GM10248 (cell line): Measurements from ENCODE around the gene PSAT1.

ENCODE experiments used
- CTCF ChIA-PET: fragments of 300-600 bp; sonication (Branson Sonifier 250); formaldehyde crosslinking; extraction: SDS; loops from one replicate; lab custom pipeline; 2021; ENCODE audit warnings: antibody characterized with exemption; lab: Yijun Ruan, JAX
- POLR2A ChIA-PET: fragments of 350-650 bp; sonication (Branson Sonifier 250); formaldehyde crosslinking; extraction: SDS; loops from one replicate; lab custom pipeline; 2020; ENCODE audit warnings: antibody characterized with exemption; lab: Yijun Ruan, JAX
- DNase-seq: peaks from one replicate; pipeline ENCODE4 v3.0.0; 2012; ENCODE audit errors: extremely low spot score
- TF ChIP-seq, protein P1 (sequence below): IDR thresholded peaks from 2 replicates; pipeline ENCODE4 v1.5.1; 2012; ENCODE audit warnings: mild to moderate bottlenecking, low read depth; ENCODE audit errors: extremely low read depth, missing control alignments, control extremely low read depth

The PSAT1 gene

GRCh38 chr9:78314550-78314949 is 17.6 kb downstream of the PSAT1 start:
- ChIA-PET CTCF (interaction anchor here (1.3 to 2.2 kb wide), 5 partner anchors 10 to 54 kb away, joined by 4 to 11 read pairs (median 6); partner anchors contain the start of gene PSAT1), POLR2A (no interaction called here)
- no peak for DNase-seq
- TF ChIP-seq, protein P1, sequence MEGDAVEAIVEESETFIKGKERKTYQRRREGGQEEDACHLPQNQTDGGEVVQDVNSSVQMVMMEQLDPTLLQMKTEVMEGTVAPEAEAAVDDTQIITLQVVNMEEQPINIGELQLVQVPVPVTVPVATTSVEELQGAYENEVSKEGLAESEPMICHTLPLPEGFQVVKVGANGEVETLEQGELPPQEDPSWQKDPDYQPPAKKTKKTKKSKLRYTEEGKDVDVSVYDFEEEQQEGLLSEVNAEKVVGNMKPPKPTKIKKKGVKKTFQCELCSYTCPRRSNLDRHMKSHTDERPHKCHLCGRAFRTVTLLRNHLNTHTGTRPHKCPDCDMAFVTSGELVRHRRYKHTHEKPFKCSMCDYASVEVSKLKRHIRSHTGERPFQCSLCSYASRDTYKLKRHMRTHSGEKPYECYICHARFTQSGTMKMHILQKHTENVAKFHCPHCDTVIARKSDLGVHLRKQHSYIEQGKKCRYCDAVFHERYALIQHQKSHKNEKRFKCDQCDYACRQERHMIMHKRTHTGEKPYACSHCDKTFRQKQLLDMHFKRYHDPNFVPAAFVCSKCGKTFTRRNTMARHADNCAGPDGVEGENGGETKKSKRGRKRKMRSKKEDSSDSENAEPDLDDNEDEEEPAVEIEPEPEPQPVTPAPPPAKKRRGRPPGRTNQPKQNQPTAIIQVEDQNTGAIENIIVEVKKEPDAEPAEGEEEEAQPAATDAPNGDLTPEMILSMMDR: no peak

- TF ChIP-seq, protein P1: no peak
- DNase-seq: no peak
- POLR2A ChIA-PET: no interaction called here
- CTCF ChIA-PET: interaction anchor here (0.7 to 2.2 kb wide), 7 partner anchors 9 to 55 kb away, joined by 3 to 11 read pairs (median 4); partner anchors contain the start of gene PSAT1
Observed at GRCh38 chr9:78314953-78315870, 18.3 kb downstream of the PSAT1 start.

DNA sequence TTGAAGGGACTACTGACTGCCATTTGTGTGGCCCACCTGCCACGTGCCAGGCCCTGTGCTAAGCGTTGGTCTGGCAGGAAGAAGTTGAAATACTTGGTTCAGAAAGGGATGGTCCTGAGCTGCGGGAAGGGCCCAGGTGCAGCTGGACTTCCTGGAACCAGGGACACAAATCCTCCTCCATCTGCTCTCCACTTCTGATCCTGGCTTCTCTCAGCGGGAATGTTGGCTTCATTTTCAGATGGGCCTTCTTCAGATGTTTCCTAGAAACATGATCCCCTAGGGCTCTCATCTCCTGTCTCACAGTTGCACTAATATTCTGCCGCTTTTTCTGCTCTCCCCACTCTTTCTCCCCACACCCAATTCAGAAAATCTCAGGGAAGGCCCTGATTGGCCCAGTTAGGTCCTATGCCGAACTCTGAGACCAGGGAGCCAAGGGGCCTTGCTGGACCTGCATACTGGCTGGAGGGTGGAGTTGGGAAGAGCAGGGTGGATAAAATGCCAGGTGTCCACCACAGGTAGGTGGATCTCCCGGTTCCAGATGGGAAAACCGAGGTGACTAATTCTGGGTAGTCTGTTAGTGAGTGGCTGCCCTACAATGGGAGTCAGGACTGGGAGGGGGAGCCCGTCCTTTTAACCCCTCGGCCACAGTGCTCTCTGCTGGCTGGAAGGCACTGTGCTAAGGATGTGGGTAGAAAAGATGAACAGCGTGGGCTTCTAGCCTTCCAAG is 19.4 kb downstream of the PSAT1 start:
- DNase-seq: no peak
- ChIA-PET CTCF (interaction anchor here (0.7 to 2.2 kb wide), 4 partner anchors 12 to 54 kb away, joined by 3 to 11 read pairs (median 6); partner anchors contain the start of gene PSAT1), POLR2A (no interaction called here)
- TF ChIP-seq, protein P1: no peak

DNA sequence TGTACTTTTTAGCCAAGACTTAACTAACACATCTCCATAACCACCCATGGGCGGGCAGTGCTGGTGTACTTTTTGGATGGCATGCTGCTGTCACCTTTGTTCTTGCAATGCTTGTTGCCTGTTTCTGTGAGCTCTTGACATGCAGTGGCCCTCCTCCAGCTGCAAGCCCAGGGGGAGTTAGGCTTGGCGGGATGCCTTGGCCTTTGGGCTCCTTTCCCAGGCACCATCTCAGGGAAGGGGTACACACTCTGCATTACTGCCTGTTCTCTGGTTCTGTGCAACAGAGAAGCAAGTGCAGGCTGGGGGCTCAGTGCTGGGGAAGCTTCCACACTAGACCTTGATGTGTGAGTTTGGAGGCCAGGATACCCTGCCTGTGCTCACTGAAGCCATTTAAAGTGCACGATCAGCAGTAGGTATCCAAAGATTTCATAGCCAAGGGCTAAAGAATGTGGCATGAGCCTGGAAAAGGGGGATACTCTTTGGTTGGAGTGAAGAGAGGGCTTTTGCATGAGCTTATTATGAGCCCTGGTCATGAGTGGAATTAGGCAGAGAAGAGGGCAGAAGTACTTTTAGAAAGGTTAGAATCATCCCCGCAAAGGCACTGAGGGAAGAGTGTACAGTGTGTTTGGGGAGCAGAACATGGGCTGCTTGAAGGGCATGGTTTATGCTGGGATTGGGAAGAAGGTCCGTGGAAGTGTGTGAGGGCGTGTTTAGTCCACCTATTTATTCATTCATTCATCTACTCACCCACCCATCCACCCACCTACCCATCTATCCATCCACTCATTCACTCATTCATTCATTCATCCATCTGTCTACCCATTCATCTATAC is 22.5 kb downstream of the PSAT1 start:
- CTCF ChIA-PET: interaction anchor here (1.0 kb wide), 1 partner anchor 9 kb away, joined by 3 read pairs; no protein-coding TSS in a partner anchor
- no peak for DNase-seq
- TF ChIP-seq, protein P1: no peak
- POLR2A ChIA-PET: interaction anchor here (0.6 kb wide), 1 partner anchor 529 kb away, joined by 4 read pairs; no protein-coding TSS in a partner anchor

- DNase-seq: no peak
- ChIA-PET CTCF (no interaction called here), POLR2A (no interaction called here)
- TF ChIP-seq, protein P1: no peak
Observed at GRCh38 chr9:78320030-78320693, 23.2 kb downstream of the PSAT1 start.
